K562 (cell line): Measurements from ENCODE around the gene TMPO. TPM values are rescaled to one million over a fixed set of nuclear protein-coding genes. Genes with fewer than 3 reads are reported as not detected.

Experiments
- ATF4 ChIP-seq: fragments of 450-650 bp; formaldehyde crosslinking; IDR thresholded peaks from 2 replicates; pipeline ENCODE4 v1.4.0; 2022; ENCODE audit warnings: mild to moderate bottlenecking, moderate library complexity
- BRD4 ChIP-seq: fragments of 200-600 bp; sonication (generic); IDR thresholded peaks from 2 replicates; pipeline ENCODE4 v1.6.1; 2017; ENCODE audit warnings: inconsistent platforms
- CGGBP1 ChIP-seq: fragments of 250-450 bp; sonication (Bioruptor Pico); IDR thresholded peaks from 2 replicates; pipeline ENCODE4 v1.9.0; 2021; ENCODE audit warnings: mild to moderate bottlenecking
- CTCFL ChIP-seq: IDR thresholded peaks from 2 replicates; pipeline ENCODE4 v1.6.1; 2011; ENCODE audit warnings: borderline replicate concordance, low read depth, mild to moderate bottlenecking, moderate library complexity, low read length; ENCODE audit not compliant: insufficient read depth, poor library complexity, severe bottlenecking
- DPF2 ChIP-seq: fragments of 450-650 bp; IDR thresholded peaks from 2 replicates; pipeline ENCODE4 v1.6.1; 2016
- E2F3 ChIP-seq: fragments of 250-450 bp; sonication (Bioruptor Pico); IDR thresholded peaks from 2 replicates; pipeline ENCODE4 v1.4.0; 2020; ENCODE audit warnings: mild to moderate bottlenecking
- HDAC3 ChIP-seq: fragments of 450-650 bp; IDR thresholded peaks from 2 replicates; pipeline ENCODE4 v1.6.1; 2018; ENCODE audit warnings: borderline replicate concordance, mild to moderate bottlenecking, moderate library complexity; ENCODE audit not compliant: partially characterized antibody
- HMG20A ChIP-seq: fragments of 450-650 bp; formaldehyde crosslinking; conservative IDR thresholded peaks from 2 replicates; pipeline ENCODE4 v1.4.0; 2020; ENCODE audit warnings: mild to moderate bottlenecking, mixed read lengths
- KDM5B ChIP-seq: fragments of 200-600 bp; sonication (generic); IDR thresholded peaks from 2 replicates; pipeline ENCODE4 v1.6.1; 2012; ENCODE audit warnings: low read depth, mild to moderate bottlenecking, moderate library complexity, low read length, control low read depth, inconsistent platforms; ENCODE audit not compliant: insufficient replicate concordance
- MTA1 ChIP-seq: fragments of 450-650 bp; IDR thresholded peaks from 2 replicates; pipeline ENCODE4 v1.6.1; 2017; ENCODE audit warnings: borderline replicate concordance
- MYNN ChIP-seq, 2 experiments: sonication (generic); formaldehyde crosslinking in 1 of 2; IDR thresholded peaks; 2 replicates each; pipeline versions ENCODE4 v1.5.0 to v1.6.1; 2016 to 2020; ENCODE audit warnings: antibody characterized with exemption in 1 of 2, missing genetic modification reagents in 1 of 2
- NCOA4 ChIP-seq: fragments of 450-650 bp; IDR thresholded peaks from 2 replicates; pipeline ENCODE4 v1.6.1; 2018; ENCODE audit warnings: mild to moderate bottlenecking; ENCODE audit not compliant: partially characterized antibody
- PURB ChIP-seq: sonication (generic); formaldehyde crosslinking; IDR thresholded peaks from 2 replicates; pipeline ENCODE4 v1.9.0; 2021; ENCODE audit warnings: low read depth, mild to moderate bottlenecking, missing genetic modification reagents
- RBM17 ChIP-seq: fragments of 200-400 bp; formaldehyde crosslinking; IDR thresholded peaks from 2 replicates; pipeline ENCODE4 v1.6.1; 2017; ENCODE audit warnings: low read depth, mild to moderate bottlenecking, low read length, borderline replicate concordance
- RNF219 ChIP-seq: fragments of 250-450 bp; sonication (Bioruptor Pico); IDR thresholded peaks from 2 replicates; pipeline ENCODE4 v1.5.0; 2022; ENCODE audit warnings: mild to moderate bottlenecking
- SMAD2 ChIP-seq: fragments of 150-350 bp; IDR thresholded peaks from 2 replicates; pipeline ENCODE4 v1.6.1; 2014; ENCODE audit warnings: low read depth, mild to moderate bottlenecking, low read length
- THRB ChIP-seq: fragments of 450-650 bp; formaldehyde crosslinking; conservative IDR thresholded peaks from 2 replicates; pipeline ENCODE4 v1.4.0; 2022; ENCODE audit warnings: mild to moderate bottlenecking, missing genetic modification characterization
- TSC22D4 ChIP-seq: fragments of 450-650 bp; IDR thresholded peaks from 2 replicates; pipeline ENCODE4 v1.6.1; 2016; ENCODE audit warnings: missing genetic modification characterization, missing biosample characterization, control low read depth
- XRCC3 ChIP-seq: fragments of 450-650 bp; IDR thresholded peaks from 2 replicates; pipeline ENCODE4 v1.6.1; 2017; ENCODE audit warnings: mild to moderate bottlenecking, moderate library complexity
- ZKSCAN8 ChIP-seq: fragments of 200-800 bp; sonication (Bioruptor generic); IDR thresholded peaks from 2 replicates; pipeline ENCODE4 v1.6.1; 2016; ENCODE audit warnings: missing genetic modification characterization, missing compliant biosample characterization
- ZNF143 ChIP-seq: sonication (generic); formaldehyde crosslinking; IDR thresholded peaks from 2 replicates; pipeline ENCODE4 v1.9.0; 2022; ENCODE audit warnings: mild to moderate bottlenecking, missing genetic modification reagents
- ZNF384 ChIP-seq: IDR thresholded peaks from 2 replicates; pipeline ENCODE4 v1.6.1; 2012; ENCODE audit warnings: low read depth, low read length, improper control_type of control experiment
- ZNF57 ChIP-seq: fragments of 450-650 bp; formaldehyde crosslinking; IDR thresholded peaks from 2 replicates; pipeline ENCODE4 v1.4.0; 2020; ENCODE audit warnings: mild to moderate bottlenecking, moderate library complexity
- polyA plus RNA-seq, 8 experiments: library from polyadenylated mRNA; depleted of rRNA in 4 of 8; stranded (reverse) in 5 of 8; unstranded in 3 of 8; fragments of >200 nt; fragmentation: Nextera tagmentation in 2 of 8; fragmentation: Illumina TruSeq in 1 of 8; extraction: Ambion mirVana in 2 of 8; extraction: Trizol in 1 of 8; gene quantifications; 2 replicates each; pipeline versions ENCODE4 v1.2.1 to v1.2.3, GENCODE V29; 2011 to 2014; ENCODE audit warnings: inconsistent platforms in 1 of 8, missing spikeins in 1 of 8
- total RNA-seq, 7 experiments: library from RNA; depleted of rRNA in 6 of 7; stranded (reverse); fragments of >200 nt in 6 of 7; fragmentation: Illumina TruSeq in 2 of 7; extraction: Trizol in 2 of 7; gene quantifications; 2 replicates each; pipeline versions ENCODE4 v1.2.1 to v1.2.3, GENCODE V29; 2011 to 2021; ENCODE audit warnings: low replicate concordance in 1 of 7

TMPO gene
- total and polyA plus RNA-seq, 9 of the 15 experiments (the other 6 are each of a cell fraction or from before 2014, with no cell fraction given), result 62.1 to 263 (median 182) TPM

- TF ChIP-seq RNF219 (no peak), KDM5B (no peak), RBM17 (no peak), E2F3 (CRISPR knock-in tag) (no peak), CTCFL (no peak), PURB (CRISPR knock-in tag) (no peak), TSC22D4 (tag) (no peak), BRD4 (no peak), HDAC3 (no peak), ZKSCAN8 (no peak), ZNF57 (CRISPR knock-in tag) (no peak), XRCC3 (no peak), SMAD2 (no peak), ATF4 (peak; percentile 80), MTA1 (no peak), ZNF384 (no peak), ZNF143 (no peak), NCOA4 (no peak), MYNN (IDR thresholded peaks at IDR 0.05) (no peak), MYNN (CRISPR knock-in tag; IDR thresholded peaks at IDR 0.05) (no peak), THRB (CRISPR knock-in tag) (no peak), CGGBP1 (CRISPR knock-in tag) (no peak), HMG20A (CRISPR knock-in tag) (no peak), DPF2 (no peak)
Measured at GRCh38 chr12:98533723-98534251, 18.4 kb downstream of the TMPO start (continued).
